Measurements from ENCODE around the gene LPGAT1.

The LPGAT1 gene

GRCh38 chr1:211752951-211753486, 77.5 kb downstream of the LPGAT1 start:
- TF ChIP-seq TAF1 (IDR thresholded peaks at IDR 0.05; ENCODE audit: low read depth, low read length) (no peak), POLR2AphosphoS5 (IDR thresholded peaks at IDR 0.05; ENCODE audit: low read depth, low read length) (no peak), SPI1 (IDR thresholded peaks at IDR 0.05; ENCODE audit: low read depth, low read length) (no peak), POU2F2 (IDR thresholded peaks at IDR 0.05; ENCODE audit: low read depth, low read length) (no peak), POLR2A (IDR thresholded peaks at IDR 0.05; ENCODE audit: low read depth, low read length) (no peak), PAX5 (IDR thresholded peaks at IDR 0.05; ENCODE audit: insufficient read depth, low read length, severe bottlenecking) (no peak)
- DNase-seq (ENCODE audit: insufficient read length, low spot score) (no peak), FAIRE-seq (no peak)

- FAIRE-seq = no peak
- no peak for TF ChIP-seq POU2F2 (IDR thresholded peaks at IDR 0.05; ENCODE audit: low read depth, low read length)
- no peak for TF ChIP-seq POLR2A (IDR thresholded peaks at IDR 0.05; ENCODE audit: low read depth, low read length)
- no peak for TF ChIP-seq TAF1 (IDR thresholded peaks at IDR 0.05; ENCODE audit: low read depth, low read length)
- no peak for TF ChIP-seq SPI1 (IDR thresholded peaks at IDR 0.05; ENCODE audit: low read depth, low read length)
- no peak for TF ChIP-seq PAX5 (IDR thresholded peaks at IDR 0.05; ENCODE audit: insufficient read depth, low read length, severe bottlenecking)
- TF ChIP-seq POLR2AphosphoS5 (IDR thresholded peaks at IDR 0.05; ENCODE audit: low read depth, low read length) = no peak
- DNase-seq (ENCODE audit: insufficient read length, low spot score) = no peak
Measured at GRCh38 chr1:211752317-211752716, 78.2 kb downstream of the LPGAT1 start.

GRCh38 chr1:211751438-211751837, 79.1 kb downstream of the LPGAT1 start:
- no peak for TF ChIP-seq POLR2AphosphoS5 (IDR thresholded peaks at IDR 0.05; ENCODE audit: low read depth, low read length)
- no peak for TF ChIP-seq POLR2A (IDR thresholded peaks at IDR 0.05; ENCODE audit: low read depth, low read length)
- no peak for TF ChIP-seq SPI1 (IDR thresholded peaks at IDR 0.05; ENCODE audit: low read depth, low read length)
- no peak for TF ChIP-seq TAF1 (IDR thresholded peaks at IDR 0.05; ENCODE audit: low read depth, low read length)
- no peak for TF ChIP-seq POU2F2 (IDR thresholded peaks at IDR 0.05; ENCODE audit: low read depth, low read length)
- TF ChIP-seq PAX5 (IDR thresholded peaks at IDR 0.05; ENCODE audit: insufficient read depth, low read length, severe bottlenecking) = no peak
- no peak for DNase-seq (ENCODE audit: insufficient read length, low spot score)
- no peak for FAIRE-seq

- FAIRE-seq = no peak
- no peak for DNase-seq (ENCODE audit: insufficient read length, low spot score)
- TF ChIP-seq PAX5 (IDR thresholded peaks at IDR 0.05; ENCODE audit: insufficient read depth, low read length, severe bottlenecking) (no peak), POLR2AphosphoS5 (IDR thresholded peaks at IDR 0.05; ENCODE audit: low read depth, low read length) (no peak), TAF1 (IDR thresholded peaks at IDR 0.05; ENCODE audit: low read depth, low read length) (no peak), SPI1 (IDR thresholded peaks at IDR 0.05; ENCODE audit: low read depth, low read length) (no peak), POLR2A (IDR thresholded peaks at IDR 0.05; ENCODE audit: low read depth, low read length) (no peak), POU2F2 (IDR thresholded peaks at IDR 0.05; ENCODE audit: low read depth, low read length) (no peak)
Measured at GRCh38 chr1:211750599-211750998, 80.0 kb downstream of the LPGAT1 start.

GRCh38 chr1:211749251-211749650, 81.3 kb downstream of the LPGAT1 start:
- FAIRE-seq (no peak), DNase-seq (ENCODE audit: insufficient read length, low spot score) (no peak)
- TF ChIP-seq SPI1 (IDR thresholded peaks at IDR 0.05; ENCODE audit: low read depth, low read length) (no peak), POLR2AphosphoS5 (IDR thresholded peaks at IDR 0.05; ENCODE audit: low read depth, low read length) (no peak), TAF1 (IDR thresholded peaks at IDR 0.05; ENCODE audit: low read depth, low read length) (no peak), PAX5 (IDR thresholded peaks at IDR 0.05; ENCODE audit: insufficient read depth, low read length, severe bottlenecking) (no peak), POLR2A (IDR thresholded peaks at IDR 0.05; ENCODE audit: low read depth, low read length) (no peak), POU2F2 (IDR thresholded peaks at IDR 0.05; ENCODE audit: low read depth, low read length) (no peak)

- DNase-seq (ENCODE audit: insufficient read length, low spot score) (no peak), FAIRE-seq (no peak)
- no peak for TF ChIP-seq POLR2A (IDR thresholded peaks at IDR 0.05; ENCODE audit: low read depth, low read length)
- TF ChIP-seq POU2F2 (IDR thresholded peaks at IDR 0.05; ENCODE audit: low read depth, low read length) = no peak
- TF ChIP-seq TAF1 (IDR thresholded peaks at IDR 0.05; ENCODE audit: low read depth, low read length) = no peak
- no peak for TF ChIP-seq POLR2AphosphoS5 (IDR thresholded peaks at IDR 0.05; ENCODE audit: low read depth, low read length)
- no peak for TF ChIP-seq PAX5 (IDR thresholded peaks at IDR 0.05; ENCODE audit: insufficient read depth, low read length, severe bottlenecking)
- TF ChIP-seq SPI1 (IDR thresholded peaks at IDR 0.05; ENCODE audit: low read depth, low read length) = no peak
Measured at GRCh38 chr1:211748810-211749209, 81.8 kb downstream of the LPGAT1 start.

GRCh38 chr1:211742889-211743529, 87.6 kb downstream of the LPGAT1 start:
- FAIRE-seq = no peak
- TF ChIP-seq POLR2AphosphoS5 (IDR thresholded peaks at IDR 0.05; ENCODE audit: low read depth, low read length) (no peak), PAX5 (IDR thresholded peaks at IDR 0.05; ENCODE audit: insufficient read depth, low read length, severe bottlenecking) (no peak), TAF1 (IDR thresholded peaks at IDR 0.05; ENCODE audit: low read depth, low read length) (no peak), POLR2A (IDR thresholded peaks at IDR 0.05; ENCODE audit: low read depth, low read length) (no peak), SPI1 (IDR thresholded peaks at IDR 0.05; ENCODE audit: low read depth, low read length) (no peak), POU2F2 (IDR thresholded peaks at IDR 0.05; ENCODE audit: low read depth, low read length) (no peak)
- DNase-seq (ENCODE audit: insufficient read length, low spot score) = no peak

- TF ChIP-seq POLR2AphosphoS5 (IDR thresholded peaks at IDR 0.05; ENCODE audit: low read depth, low read length) = no peak
- TF ChIP-seq POLR2A (IDR thresholded peaks at IDR 0.05; ENCODE audit: low read depth, low read length) = no peak
- no peak for FAIRE-seq
- DNase-seq (ENCODE audit: insufficient read length, low spot score) = no peak
Measured at GRCh38 chr1:211742272-211742671, 88.3 kb downstream of the LPGAT1 start.

GRCh38 chr1:211741788-211742187, 88.8 kb downstream of the LPGAT1 start:
- FAIRE-seq (no peak), DNase-seq (ENCODE audit: insufficient read length, low spot score) (no peak)
- TF ChIP-seq TAF1 (IDR thresholded peaks at IDR 0.05; ENCODE audit: low read depth, low read length) (no peak), POLR2A (IDR thresholded peaks at IDR 0.05; ENCODE audit: low read depth, low read length) (no peak), POLR2AphosphoS5 (IDR thresholded peaks at IDR 0.05; ENCODE audit: low read depth, low read length) (no peak), PAX5 (IDR thresholded peaks at IDR 0.05; ENCODE audit: insufficient read depth, low read length, severe bottlenecking) (no peak), POU2F2 (IDR thresholded peaks at IDR 0.05; ENCODE audit: low read depth, low read length) (no peak), SPI1 (IDR thresholded peaks at IDR 0.05; ENCODE audit: low read depth, low read length) (no peak)

- DNase-seq (ENCODE audit: insufficient read length, low spot score) = no peak
- FAIRE-seq = no peak
- TF ChIP-seq POLR2AphosphoS5 (IDR thresholded peaks at IDR 0.05; ENCODE audit: low read depth, low read length) (no peak), PAX5 (IDR thresholded peaks at IDR 0.05; ENCODE audit: insufficient read depth, low read length, severe bottlenecking) (no peak), POU2F2 (IDR thresholded peaks at IDR 0.05; ENCODE audit: low read depth, low read length) (no peak), TAF1 (IDR thresholded peaks at IDR 0.05; ENCODE audit: low read depth, low read length) (no peak), POLR2A (IDR thresholded peaks at IDR 0.05; ENCODE audit: low read depth, low read length) (no peak), SPI1 (IDR thresholded peaks at IDR 0.05; ENCODE audit: low read depth, low read length) (no peak)
Measured at GRCh38 chr1:211741116-211741515, 89.4 kb downstream of the LPGAT1 start.

All from GM12891 (cell line).